Fibroblast of mammary gland (primary cell): ENCODE measurements around the gene ACSS1.

ENCODE experiments used
- DNase-seq: peaks from one replicate; pipeline ENCODE4 v3.0.0-alpha.2; 2010; ENCODE audit warnings: low read depth
- H3K4me3 ChIP-seq: 2 replicates; pipeline ENCODE4 v1.5.1; 2011; ENCODE audit warnings: low read depth, mild to moderate bottlenecking, low read length, moderate library complexity; ENCODE audit not compliant: control insufficient read depth
- CTCF ChIP-seq: conservative IDR thresholded peaks from 2 replicates; pipeline ENCODE4 v1.5.1; 2011; ENCODE audit warnings: low read depth, low read length, inconsistent platforms; ENCODE audit not compliant: control insufficient read depth, insufficient read depth

Gene ACSS1

GRCh38 chr20:25023356-25023755, 34.6 kb downstream of the ACSS1 start:
- H3K4me3 ChIP-seq, result no peak overlapping the region
- DNase-seq, result no peak
- TF ChIP-seq CTCF, result no peak

- no peak overlapping the region for H3K4me3 ChIP-seq
- no peak for DNase-seq
- TF ChIP-seq CTCF, result no peak
Measured at GRCh38 chr20:25022680-25023079, 35.3 kb downstream of the ACSS1 start.

GRCh38 chr20:25021336-25021735, 36.6 kb downstream of the ACSS1 start:
- no peak overlapping the region for H3K4me3 ChIP-seq
- DNase-seq, result no peak
- no peak for TF ChIP-seq CTCF

GRCh38 chr20:25020901-25021301, 37.0 kb downstream of the ACSS1 start:
- TF ChIP-seq CTCF, result no peak

GRCh38 chr20:25020345-25020744, 37.6 kb downstream of the ACSS1 start:
- H3K4me3 ChIP-seq, result no peak overlapping the region
- DNase-seq, result no peak
- TF ChIP-seq CTCF, result no peak

More at GRCh38 chr20:25020901-25021301, 37.0 kb downstream of the ACSS1 start:
- H3K4me3 ChIP-seq, result no peak overlapping the region
- no peak for DNase-seq

GRCh38 chr20:25019381-25020155, 38.4 kb downstream of the ACSS1 start:
- no peak for DNase-seq
- H3K4me3 ChIP-seq, result no peak overlapping the region
- no peak for TF ChIP-seq CTCF
